HL-60/S4 treated with phorbol 12-myristate 13-acetate at 8.2 ng/mL for 4 days and 3 days (cell line): Measurements from ENCODE around the gene ADGRL3.
"Not testable (repeated sequence)": the region's sequence is repeated elsewhere in the genome, so short reads cannot be mapped to it uniquely, and the experiment has no call there.

Experiments used
- in situ Hi-C: fragments of 300-500 bp; cut with MboI; formaldehyde crosslinking; loops from 2 replicates; pipeline ENCODE4 v1.15.0; 2022; ENCODE audit warnings: low sequenced_read_pairs

Gene ADGRL3

GRCh38 chr4:61204353-61205060, 4.4 kb downstream of the ADGRL3 start:
- in situ Hi-C loops = no loop called here

DNA sequence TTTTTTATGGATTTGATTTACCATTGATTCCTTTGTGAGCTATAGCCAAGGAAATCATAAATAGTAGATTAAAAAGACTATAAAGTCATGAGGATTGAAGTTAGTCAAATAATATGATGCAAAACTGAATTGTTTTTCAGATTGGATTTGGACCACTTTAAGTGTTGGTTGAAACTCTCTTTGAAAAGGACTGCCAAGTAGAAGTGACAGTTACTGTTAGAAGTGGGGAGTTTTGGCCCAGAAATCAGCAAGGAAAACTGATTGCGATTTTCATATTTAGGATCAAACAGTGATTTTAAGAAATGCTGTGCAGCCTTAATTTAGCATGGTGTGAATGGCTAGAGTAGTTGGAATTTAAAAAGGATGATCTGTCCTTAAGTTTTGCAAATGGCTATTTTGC, 4.9 kb downstream of the ADGRL3 start:
- in situ Hi-C loops = no loop called here

- in situ Hi-C loops = not testable (repeated sequence)
Observed at GRCh38 chr4:61207156-61207555, 7.0 kb downstream of the ADGRL3 start.

DNA sequence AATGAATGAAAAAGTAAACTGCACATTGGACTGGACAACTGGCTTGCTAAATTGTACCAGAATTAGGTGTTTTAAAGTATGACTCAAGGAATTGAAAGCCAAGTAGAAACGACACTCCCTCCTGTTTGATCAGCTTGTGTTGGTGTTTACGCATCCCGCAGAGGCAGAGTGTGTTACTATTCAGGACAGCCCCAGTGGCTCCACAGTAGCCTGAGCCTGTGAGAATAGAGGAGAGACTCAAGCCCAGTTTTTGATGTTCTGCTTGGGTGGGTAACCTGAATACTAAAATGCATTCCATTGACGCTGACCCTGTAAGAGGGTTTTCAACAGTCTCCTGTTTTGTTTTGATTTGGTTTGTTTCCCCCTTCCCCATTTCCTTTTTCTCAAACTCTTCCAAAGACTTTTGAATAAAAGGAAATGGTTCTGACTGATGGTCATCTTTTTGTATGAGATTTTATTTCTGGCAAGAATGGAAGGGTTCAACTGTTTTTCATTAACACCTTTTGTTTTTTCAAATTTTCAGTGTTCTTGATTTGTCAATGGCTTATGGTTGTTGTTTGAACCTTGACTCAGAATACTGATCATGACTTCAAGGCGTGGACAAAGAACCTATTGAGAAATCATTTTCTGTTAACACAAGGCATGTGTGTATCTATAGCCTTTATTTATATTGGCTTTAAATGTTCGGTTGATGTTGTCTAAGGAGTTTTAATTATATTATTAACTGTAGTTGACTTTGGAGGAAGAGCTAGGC, 10.2 kb downstream of the ADGRL3 start:
- in situ Hi-C loops = no loop called here

DNA sequence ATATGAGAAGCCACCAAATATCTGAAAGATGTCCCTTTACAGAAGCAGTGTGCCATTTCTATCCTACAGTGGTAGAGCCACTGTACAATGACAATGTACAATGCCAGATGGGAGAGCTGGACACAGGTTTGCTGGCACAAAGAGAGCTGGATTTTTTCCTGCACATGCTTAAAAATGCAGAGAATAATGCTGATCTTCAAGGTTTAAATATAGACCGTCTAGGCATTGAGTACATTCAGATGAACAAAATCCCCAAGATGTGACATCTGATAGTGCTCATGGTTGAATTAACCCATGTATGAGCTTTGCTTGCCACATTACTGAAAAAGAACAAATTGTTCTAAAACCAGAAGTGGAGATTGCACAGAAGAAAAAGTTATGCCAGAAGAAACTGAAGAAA, 11.7 kb downstream of the ADGRL3 start:
- in situ Hi-C loops = no loop called here

DNA sequence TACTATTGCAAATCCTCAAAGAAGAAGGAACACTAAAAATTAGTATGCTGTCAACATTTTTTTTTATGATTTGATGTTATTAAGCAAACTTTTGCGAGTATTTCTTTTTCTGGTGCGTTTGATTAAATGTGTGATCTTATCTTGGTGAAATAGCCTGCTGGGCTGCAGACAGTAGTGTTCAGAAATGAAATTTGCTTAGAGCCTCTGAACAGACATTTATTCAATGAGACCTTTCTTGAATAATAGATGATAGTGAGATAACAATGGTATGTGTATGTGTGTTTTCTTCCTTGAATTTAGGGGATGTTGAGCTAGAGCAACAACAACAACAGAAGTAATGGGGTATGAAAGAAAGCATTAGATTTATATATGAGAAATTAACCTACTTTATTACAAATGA, 12.7 kb downstream of the ADGRL3 start:
- in situ Hi-C loops = no loop called here

DNA sequence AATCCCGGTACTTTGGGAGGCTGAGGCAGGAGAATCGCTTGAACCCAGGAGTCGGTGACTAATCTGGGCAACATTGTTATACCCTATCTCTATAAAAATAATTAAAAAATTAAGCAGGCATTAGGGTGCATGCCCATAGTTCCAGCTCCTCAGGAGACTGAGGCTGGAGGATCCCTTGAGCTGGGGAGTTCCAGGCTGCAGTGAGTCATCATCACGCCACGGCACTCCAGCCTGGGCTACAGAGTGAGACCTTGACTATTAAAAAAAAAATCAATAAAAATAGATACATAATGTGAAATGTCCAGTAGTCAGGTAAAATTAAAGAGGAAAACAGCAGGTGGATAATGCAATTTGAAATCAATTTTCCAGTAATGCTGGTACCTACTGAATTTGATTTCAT, 14.6 kb downstream of the ADGRL3 start:
- in situ Hi-C loops = no loop called here

- in situ Hi-C loops = no loop called here
Observed at GRCh38 chr4:61217222-61217621, 17.1 kb downstream of the ADGRL3 start.

DNA sequence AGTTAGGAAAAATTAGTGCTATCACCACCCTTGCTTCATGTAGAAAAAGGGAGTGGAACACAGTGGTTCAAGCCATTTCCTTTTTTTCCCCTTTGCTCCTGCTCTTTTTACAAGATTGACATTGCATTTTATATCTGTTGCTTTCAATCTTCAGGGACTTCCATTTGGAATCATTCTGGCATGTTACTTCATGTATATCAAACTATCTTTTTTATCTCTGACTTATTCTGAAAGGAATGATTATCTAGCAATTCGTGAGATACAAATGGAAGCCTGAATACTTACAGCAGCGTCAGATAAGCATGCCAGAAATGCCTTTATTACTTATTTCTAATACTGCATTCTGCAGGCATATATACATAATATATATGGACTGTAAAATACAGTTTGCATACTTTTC, 20.4 kb downstream of the ADGRL3 start:
- in situ Hi-C loops = no loop called here

DNA sequence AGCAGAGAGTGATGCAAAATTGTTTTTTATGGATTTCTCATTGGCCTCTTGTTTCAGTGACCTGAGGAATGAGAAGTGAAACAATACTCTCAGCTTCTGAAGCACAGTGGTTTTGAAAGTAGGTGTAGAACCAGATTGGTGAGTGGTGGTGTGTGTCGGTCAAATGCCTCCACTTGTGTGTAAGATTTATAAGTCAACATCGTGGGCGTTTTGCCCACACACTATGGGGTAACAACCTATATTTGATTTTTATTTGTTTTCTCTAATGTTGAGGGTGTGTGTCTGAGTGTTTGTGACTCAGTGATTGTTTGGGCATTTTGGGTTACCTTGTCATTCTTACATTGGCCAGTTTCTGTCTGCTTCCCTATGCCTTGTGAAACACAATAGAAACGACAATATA, 23.3 kb downstream of the ADGRL3 start:
- in situ Hi-C loops = no loop called here

- in situ Hi-C loops = no loop called here
Observed at GRCh38 chr4:61224573-61224972, 24.4 kb downstream of the ADGRL3 start.

- in situ Hi-C loops = no loop called here
Observed at GRCh38 chr4:61225656-61226055, 25.5 kb downstream of the ADGRL3 start.

DNA sequence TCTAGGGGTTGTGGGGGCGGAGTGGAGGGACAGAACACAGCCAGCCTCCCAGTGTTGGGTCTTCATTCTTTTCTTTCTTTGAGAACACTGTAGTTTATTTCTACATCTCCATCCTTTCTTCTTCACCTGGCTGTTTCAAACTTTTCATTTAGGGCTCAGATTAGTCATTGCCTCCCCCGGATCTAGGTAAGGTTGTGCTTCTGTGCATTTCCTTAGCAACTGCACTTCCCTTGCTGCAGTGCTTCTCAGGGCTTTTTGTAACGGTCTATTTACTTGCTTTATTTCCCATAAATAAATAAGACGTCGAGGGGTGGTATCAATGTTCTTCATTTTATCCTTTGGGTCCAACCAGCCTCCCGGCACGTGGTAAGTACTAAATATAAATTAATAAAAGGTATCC, 31.3 kb downstream of the ADGRL3 start:
- in situ Hi-C loops = no loop called here

DNA sequence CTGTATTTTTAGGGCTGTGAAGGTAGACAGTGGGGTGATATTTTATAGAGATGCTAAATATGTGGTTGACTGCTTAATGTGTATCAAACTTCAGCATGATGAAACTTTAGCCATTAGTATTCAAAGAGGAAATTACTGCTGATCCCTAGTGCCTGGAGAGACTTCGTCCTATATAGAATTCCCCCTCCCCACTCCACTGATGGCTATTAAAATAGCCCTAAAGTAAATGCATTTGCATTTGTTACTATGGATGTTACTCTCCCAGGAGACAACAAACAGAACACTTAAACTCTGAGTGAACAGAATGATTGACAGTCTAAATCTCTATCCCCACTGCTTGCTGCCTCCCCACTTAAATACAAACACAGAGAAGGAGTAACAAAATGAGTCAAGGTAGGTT, 39.1 kb downstream of the ADGRL3 start:
- in situ Hi-C loops = no loop called here

GRCh38 chr4:61243962-61244361, 43.8 kb downstream of the ADGRL3 start:
- in situ Hi-C loops = no loop called here

DNA sequence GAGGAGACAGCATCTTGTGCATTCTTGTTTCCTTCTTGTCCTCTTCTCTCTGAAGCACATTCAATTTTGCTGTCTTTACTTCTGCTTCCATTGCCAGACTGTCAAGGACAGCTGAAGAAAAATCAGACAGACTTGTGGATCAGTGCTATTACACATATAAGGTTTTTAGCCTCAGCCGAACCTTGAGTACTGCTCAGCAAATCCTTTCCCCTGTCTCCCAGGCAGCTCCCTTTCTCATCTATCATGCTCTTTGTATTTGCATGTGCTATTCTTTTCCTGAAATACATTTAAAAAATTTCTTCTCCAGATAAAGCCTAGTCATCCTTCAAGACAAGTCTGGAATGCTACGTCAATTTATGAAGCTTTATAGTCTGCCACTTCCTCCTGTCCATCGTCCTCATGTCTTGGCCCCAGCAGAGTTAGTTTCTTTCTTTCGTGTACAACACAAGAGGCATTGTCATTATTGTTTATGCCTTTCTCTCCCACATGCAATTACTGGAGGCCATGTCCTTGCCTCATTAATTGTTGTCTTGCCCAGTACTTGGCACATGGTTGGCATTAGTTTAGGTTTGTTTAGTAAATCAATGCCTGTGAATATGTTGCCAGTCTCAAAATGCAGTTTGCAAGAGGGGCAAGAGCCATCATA, 45.1 kb downstream of the ADGRL3 start:
- in situ Hi-C loops = no loop called here

DNA sequence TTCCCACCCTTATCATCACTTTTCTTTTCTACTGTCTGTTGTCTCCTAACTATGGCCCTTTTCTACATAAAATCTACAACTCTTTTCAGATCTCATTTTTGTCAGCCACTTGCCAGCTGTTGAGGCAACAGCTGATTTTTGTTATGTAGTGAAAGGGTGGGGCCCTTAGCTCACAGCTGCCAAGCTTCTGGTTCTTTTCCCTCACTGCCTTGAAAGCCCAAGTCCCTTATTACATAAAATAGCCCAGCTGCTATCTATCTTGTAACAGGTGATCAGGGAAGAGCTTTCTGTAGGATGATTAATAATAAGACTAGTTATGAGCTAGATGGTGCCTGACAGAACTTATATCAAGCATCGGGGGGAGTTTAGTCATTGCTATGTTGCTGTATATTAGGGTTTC, 45.9 kb downstream of the ADGRL3 start:
- in situ Hi-C loops = no loop called here

GRCh38 chr4:61248705-61249104, 48.6 kb downstream of the ADGRL3 start:
- in situ Hi-C loops = no loop called here

GRCh38 chr4:61251129-61251528, 51.0 kb downstream of the ADGRL3 start:
- in situ Hi-C loops = no loop called here

- in situ Hi-C loops = no loop called here
Observed at GRCh38 chr4:61254406-61254805, 54.3 kb downstream of the ADGRL3 start.

DNA sequence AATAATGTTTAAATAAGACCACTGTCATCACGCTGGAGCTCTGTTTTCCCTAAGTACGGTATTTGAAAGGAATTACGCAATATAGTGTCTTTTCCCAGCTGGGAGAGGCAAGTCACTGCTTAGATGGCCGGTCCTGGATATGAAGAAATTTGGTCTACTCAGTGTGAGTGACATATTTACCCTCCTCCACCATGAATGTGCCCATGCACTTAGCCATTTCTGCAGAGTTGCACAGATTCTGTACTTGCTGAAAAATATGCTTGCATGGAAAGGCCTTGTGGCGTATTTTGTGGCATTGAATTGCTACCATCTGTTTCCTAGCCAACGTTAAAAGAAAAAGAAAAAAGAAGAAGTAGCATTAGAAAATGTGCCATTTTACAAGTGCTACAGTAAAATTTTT, 73.1 kb downstream of the ADGRL3 start:
- in situ Hi-C loops = no loop called here

DNA sequence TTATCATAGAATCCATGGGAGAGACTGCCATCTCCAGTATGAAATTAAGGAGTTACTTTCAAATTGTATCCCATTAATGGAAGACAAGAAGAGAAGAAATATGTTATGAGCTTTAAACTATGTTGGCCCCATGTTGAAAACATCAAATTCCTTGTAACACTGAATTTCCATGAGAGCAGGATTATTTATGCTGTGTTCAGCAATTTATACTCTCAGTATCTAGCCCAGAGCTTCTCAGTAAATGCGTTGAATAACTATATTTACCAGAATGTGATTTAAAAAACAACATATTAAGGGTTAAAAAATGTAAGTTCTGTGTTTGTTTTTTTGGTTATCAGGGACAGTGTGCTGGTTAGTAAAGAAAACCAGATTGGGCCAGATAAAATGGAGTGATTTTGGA, 74.2 kb downstream of the ADGRL3 start:
- in situ Hi-C loops = no loop called here
